ENCODE measurements around the gene ASAP2.

Gene ASAP2

GRCh38 chr2:9279426-9279825 is 72.8 kb downstream of the ASAP2 start:
- Histone ChIP-seq H2AFZ (ENCODE audit: low read depth) (no peak overlapping the region), H3K4me3 (IDR thresholded peaks at IDR 0.05; ENCODE audit: insufficient read depth, low read depth, low read length) (no peak overlapping the region), H3K79me2 (ENCODE audit: insufficient read depth, low read depth) (no peaks in the 10 kb centered on the region), H3K4me2 (no peak overlapping the region), H4K20me1 (ENCODE audit: insufficient read depth) (no peaks in the 10 kb centered on the region), H3K36me3 (ENCODE audit: insufficient read depth) (no peaks in the 10 kb centered on the region), H3K4me1 (ENCODE audit: low read depth, poor library complexity, severe bottlenecking) (no peaks in the 10 kb centered on the region), H3K27me3 (ENCODE audit: insufficient read depth, low read depth) (no peaks in the 10 kb centered on the region), H3K27ac (no peak overlapping the region), H3K9ac (no peak overlapping the region)
- no peak for TF ChIP-seq CTCF (conservative IDR thresholded peaks at IDR 0.05; ENCODE audit: low read depth, low read length)

DNA sequence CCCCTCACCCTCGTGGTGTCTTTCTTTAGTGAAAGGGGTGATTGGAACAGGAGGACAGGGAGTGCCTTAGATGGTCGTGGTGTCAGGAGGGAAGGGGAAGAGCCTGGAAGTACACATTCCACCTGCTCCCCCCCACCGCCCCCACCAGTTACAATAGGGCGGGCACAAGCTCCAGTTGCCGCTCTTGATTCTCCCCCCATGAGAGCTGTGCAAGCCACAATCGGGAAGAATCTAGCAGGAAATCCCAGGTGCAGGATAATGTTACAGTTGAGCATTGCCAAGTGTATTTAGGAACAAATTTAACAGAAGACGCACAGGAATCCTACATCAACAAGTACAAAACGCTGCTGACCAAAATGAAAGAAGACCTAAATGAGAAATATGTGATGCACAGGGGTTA is 73.6 kb downstream of the ASAP2 start:
- Histone ChIP-seq H3K79me2 (ENCODE audit: insufficient read depth, low read depth) (no peaks in the 10 kb centered on the region), H3K4me2 (no peak overlapping the region)

DNA sequence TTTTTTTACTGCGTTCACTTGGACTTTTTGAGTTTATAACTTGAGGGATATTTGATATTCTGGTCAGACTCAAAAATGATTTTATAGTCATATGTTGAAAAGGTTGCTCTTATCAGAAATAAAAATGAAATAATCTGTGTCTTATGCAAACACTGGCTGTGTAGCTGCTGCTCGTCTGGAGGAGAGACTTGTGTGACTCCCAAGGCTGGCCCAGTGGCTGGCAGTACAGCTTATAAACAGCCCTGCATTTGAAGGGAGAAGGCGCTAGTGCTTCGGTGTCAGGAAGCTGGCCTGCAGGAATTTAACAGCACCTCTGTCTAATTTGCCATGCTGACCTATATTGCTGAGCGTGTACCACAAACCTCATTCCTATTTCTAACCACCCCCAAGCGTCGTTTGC is 74.5 kb downstream of the ASAP2 start:
- H3K4me1 ChIP-seq (ENCODE audit: low read depth, poor library complexity, severe bottlenecking) = no peaks in the 10 kb centered on the region
- H3K27me3 ChIP-seq (ENCODE audit: insufficient read depth, low read depth) = no peaks in the 10 kb centered on the region
- H3K36me3 ChIP-seq (ENCODE audit: insufficient read depth) = no peaks in the 10 kb centered on the region
- H3K79me2 ChIP-seq (ENCODE audit: insufficient read depth, low read depth) = no peaks in the 10 kb centered on the region
- H3K27ac ChIP-seq = no peak overlapping the region
- H4K20me1 ChIP-seq (ENCODE audit: insufficient read depth) = no peaks in the 10 kb centered on the region
- no peak overlapping the region for H3K9ac ChIP-seq
- no peak overlapping the region for H3K4me2 ChIP-seq
- H2AFZ ChIP-seq (ENCODE audit: low read depth) = no peak overlapping the region
- no peak for TF ChIP-seq CTCF (conservative IDR thresholded peaks at IDR 0.05; ENCODE audit: low read depth, low read length)
- no peak overlapping the region for H3K4me3 ChIP-seq (IDR thresholded peaks at IDR 0.05; ENCODE audit: insufficient read depth, low read depth, low read length)

More for the DNA sequence above, 73.6 kb downstream of the ASAP2 start:
- H3K36me3 ChIP-seq (ENCODE audit: insufficient read depth) = no peaks in the 10 kb centered on the region
- no peaks in the 10 kb centered on the region for H3K27me3 ChIP-seq (ENCODE audit: insufficient read depth, low read depth)
- H3K9ac ChIP-seq = no peak overlapping the region
- no peaks in the 10 kb centered on the region for H4K20me1 ChIP-seq (ENCODE audit: insufficient read depth)
- no peaks in the 10 kb centered on the region for H3K4me1 ChIP-seq (ENCODE audit: low read depth, poor library complexity, severe bottlenecking)
- no peak for TF ChIP-seq CTCF (conservative IDR thresholded peaks at IDR 0.05; ENCODE audit: low read depth, low read length)
- no peak overlapping the region for H3K4me3 ChIP-seq (IDR thresholded peaks at IDR 0.05; ENCODE audit: insufficient read depth, low read depth, low read length)
- H3K27ac ChIP-seq = no peak overlapping the region
- no peak overlapping the region for H2AFZ ChIP-seq (ENCODE audit: low read depth)

GRCh38 chr2:9282128-9283112 is 75.8 kb downstream of the ASAP2 start:
- Histone ChIP-seq H3K27ac (no peak overlapping the region), H3K4me1 (ENCODE audit: low read depth, poor library complexity, severe bottlenecking) (no peaks in the 10 kb centered on the region), H3K4me3 (IDR thresholded peaks at IDR 0.05; ENCODE audit: insufficient read depth, low read depth, low read length) (no peak overlapping the region), H4K20me1 (ENCODE audit: insufficient read depth) (no peaks in the 10 kb centered on the region), H3K9ac (no peak overlapping the region), H3K4me2 (no peak overlapping the region), H3K27me3 (ENCODE audit: insufficient read depth, low read depth) (no peaks in the 10 kb centered on the region), H2AFZ (ENCODE audit: low read depth) (no peak overlapping the region), H3K79me2 (ENCODE audit: insufficient read depth, low read depth) (no peaks in the 10 kb centered on the region), H3K36me3 (ENCODE audit: insufficient read depth) (no peaks in the 10 kb centered on the region)
- TF ChIP-seq CTCF (conservative IDR thresholded peaks at IDR 0.05; ENCODE audit: low read depth, low read length) = no peak

All from KMS-11 (cell line).